Prostate gland (tissue), 2 donors: ENCODE data around the gene CACNA1B.

ENCODE experiments used
- POLR2A ChIP-seq: fragments of 450-650 bp; IDR thresholded peaks from one replicate; pipeline ENCODE4 v1.6.1; 2016; ENCODE audit warnings: antibody characterized with exemption, mild to moderate bottlenecking
- POLR2AphosphoS5 ChIP-seq: sonication (generic); formaldehyde crosslinking; IDR thresholded peaks from one replicate; pipeline ENCODE4 v1.6.1; 2017; ENCODE audit warnings: antibody characterized with exemption
- TF ChIP-seq, protein P1 (sequence below), 4 experiments: fragments of 200-600 bp in 2 of 4; fragments of 450-650 bp in 2 of 4; sonication (generic) in 2 of 4; IDR thresholded peaks; 1 replicate in 3 of 4; 2 replicates in 1 of 4; pipeline ENCODE4 v1.5.1; 2016 to 2019; ENCODE audit warnings: antibody characterized with exemption in 4 of 4, mild to moderate bottlenecking in 2 of 4, moderate library complexity in 2 of 4

GRCh38 chr9:138095813-138096518 is 218.4 kb downstream of the CACNA1B start:
- TF ChIP-seq, protein P1, sequence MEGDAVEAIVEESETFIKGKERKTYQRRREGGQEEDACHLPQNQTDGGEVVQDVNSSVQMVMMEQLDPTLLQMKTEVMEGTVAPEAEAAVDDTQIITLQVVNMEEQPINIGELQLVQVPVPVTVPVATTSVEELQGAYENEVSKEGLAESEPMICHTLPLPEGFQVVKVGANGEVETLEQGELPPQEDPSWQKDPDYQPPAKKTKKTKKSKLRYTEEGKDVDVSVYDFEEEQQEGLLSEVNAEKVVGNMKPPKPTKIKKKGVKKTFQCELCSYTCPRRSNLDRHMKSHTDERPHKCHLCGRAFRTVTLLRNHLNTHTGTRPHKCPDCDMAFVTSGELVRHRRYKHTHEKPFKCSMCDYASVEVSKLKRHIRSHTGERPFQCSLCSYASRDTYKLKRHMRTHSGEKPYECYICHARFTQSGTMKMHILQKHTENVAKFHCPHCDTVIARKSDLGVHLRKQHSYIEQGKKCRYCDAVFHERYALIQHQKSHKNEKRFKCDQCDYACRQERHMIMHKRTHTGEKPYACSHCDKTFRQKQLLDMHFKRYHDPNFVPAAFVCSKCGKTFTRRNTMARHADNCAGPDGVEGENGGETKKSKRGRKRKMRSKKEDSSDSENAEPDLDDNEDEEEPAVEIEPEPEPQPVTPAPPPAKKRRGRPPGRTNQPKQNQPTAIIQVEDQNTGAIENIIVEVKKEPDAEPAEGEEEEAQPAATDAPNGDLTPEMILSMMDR (IDR thresholded peaks at IDR 0.05) = no peak
- TF ChIP-seq POLR2AphosphoS5 (no peak), POLR2A (no peak)
